Fibroblast of lung (primary cell): Measurements from ENCODE around the gene PRKX. TPM values are rescaled to one million over a fixed set of nuclear protein-coding genes. Genes with fewer than 3 reads are reported as not detected.
"Not testable (repeated sequence)": the region's sequence is repeated elsewhere in the genome, so short reads cannot be mapped to it uniquely, and the experiment has no call there.

ENCODE experiments used
- DNase-seq, 2 donors: peaks; one replicate each; pipeline versions ENCODE4 v3.0.0 to v3.0.0-alpha.2; 2010; ENCODE audit warnings: low read depth in 2 of 2
- H2AFZ ChIP-seq: 2 replicates; pipeline ENCODE4 v1.5.1; 2012; ENCODE audit warnings: low read length, control low read depth, inconsistent platforms
- H3K27ac ChIP-seq: 2 replicates; pipeline ENCODE4 v1.5.1; 2011; ENCODE audit warnings: low read length, control low read depth; ENCODE audit not compliant: insufficient read depth
- H3K27me3 ChIP-seq: 2 replicates; pipeline ENCODE4 v1.5.1; 2011; ENCODE audit warnings: mild to moderate bottlenecking, low read length; ENCODE audit not compliant: control insufficient read depth, insufficient read depth
- H3K36me3 ChIP-seq: 2 replicates; pipeline ENCODE4 v1.5.1; 2011; ENCODE audit warnings: low read length; ENCODE audit not compliant: control insufficient read depth, insufficient read depth
- H3K4me1 ChIP-seq: 2 replicates; pipeline ENCODE4 v1.5.1; 2011; ENCODE audit warnings: low read length; ENCODE audit not compliant: control insufficient read depth, insufficient read depth; ENCODE audit errors: extremely low read depth
- H3K4me2 ChIP-seq: 2 replicates; pipeline ENCODE4 v1.5.1; 2011; ENCODE audit warnings: low read length, control low read depth; ENCODE audit not compliant: insufficient read depth; ENCODE audit errors: extremely low read depth
- H3K4me3 ChIP-seq, 4 experiments: fragments of 200-600 bp in 1 of 4; sonication (generic) in 1 of 4; replicated peaks in 1 of 4; 2 replicates each; pipeline ENCODE4 v1.5.1; 2011 to 2016; ENCODE audit warnings: low read length in 4 of 4, low read depth in 3 of 4, mild to moderate bottlenecking in 3 of 4, control low read depth in 2 of 4, inconsistent platforms in 1 of 4, mixed read lengths in 1 of 4; ENCODE audit not compliant: insufficient read depth in 1 of 4; ENCODE audit errors: control extremely low read depth in 1 of 4
- H3K79me2 ChIP-seq: 2 replicates; pipeline ENCODE4 v1.5.1; 2012; ENCODE audit warnings: mild to moderate bottlenecking, low read length, inconsistent platforms; ENCODE audit not compliant: control insufficient read depth, insufficient read depth
- H3K9ac ChIP-seq: 2 replicates; pipeline ENCODE4 v1.5.1; 2011; ENCODE audit warnings: mild to moderate bottlenecking, low read length, control low read depth; ENCODE audit not compliant: insufficient read depth
- H3K9me3 ChIP-seq: 2 replicates; pipeline ENCODE4 v1.5.1; 2012; ENCODE audit warnings: low read depth, low read length; ENCODE audit not compliant: control insufficient read depth, insufficient read depth
- H4K20me1 ChIP-seq: 2 replicates; pipeline ENCODE4 v1.5.1; 2011; ENCODE audit warnings: low read length; ENCODE audit not compliant: control insufficient read depth, insufficient read depth; ENCODE audit errors: extremely low read depth
- EZH2 ChIP-seq: IDR thresholded peaks from 2 replicates; pipeline ENCODE4 v1.5.1; 2012; ENCODE audit warnings: low read length, control low read depth, mild to moderate bottlenecking; ENCODE audit errors: missing control alignments
- polyA plus RNA-seq, 2 donors: library from polyadenylated mRNA; depleted of rRNA in 1 of 2; stranded (reverse) in 1 of 2; unstranded in 1 of 2; fragments of >200 nt; gene quantifications; 2 replicates each; pipeline ENCODE4 v1.2.1, GENCODE V29; 2011 to 2012; ENCODE audit warnings: missing spikeins in 1 of 2
- total RNA-seq: library from RNA; depleted of rRNA; stranded (reverse); fragments of >200 nt; gene quantifications from 2 replicates; pipeline ENCODE4 v1.2.1, GENCODE V29; 2014
- TF ChIP-seq, protein P1 (sequence below), 2 donors: IDR thresholded peaks in 1 of 2; conservative IDR thresholded peaks in 1 of 2; 1 replicate in 1 of 2; 2 replicates in 1 of 2; pipeline ENCODE4 v1.5.1; 2011 to 2012; ENCODE audit warnings: low read length in 2 of 2, control low read depth in 1 of 2, inconsistent platforms in 1 of 2, low read depth in 1 of 2, mild to moderate bottlenecking in 1 of 2

The PRKX gene
- total and polyA plus RNA-seq, 2 donors (not counting 1 experiment from before 2014, with no cell fraction given), result 11.3 to 19.3 TPM

DNA sequence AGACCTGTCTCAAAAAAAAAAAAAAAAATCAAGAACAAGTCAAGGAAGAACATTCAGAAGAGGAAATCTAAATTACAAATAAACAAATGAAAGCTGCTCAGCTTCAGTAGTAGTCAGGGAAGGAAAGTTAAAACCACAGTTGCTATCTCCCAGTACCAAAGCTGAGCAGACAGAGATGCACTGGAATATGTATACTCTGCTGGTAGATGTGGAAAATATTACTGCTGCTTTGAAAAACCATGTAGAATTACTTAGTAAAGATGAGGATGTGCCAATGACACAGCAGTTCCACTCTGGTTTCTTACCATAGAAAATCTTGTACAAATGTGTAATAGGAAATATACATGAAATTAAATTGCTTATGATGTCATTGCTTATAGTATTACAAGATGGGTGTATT lies 25.1 kb upstream of the PRKX start:
- no peak overlapping the region for H3K4me3 ChIP-seq
- H3K27ac ChIP-seq, result no peak overlapping the region
- H3K9me3 ChIP-seq, result no peaks in the 10 kb centered on the region
- no peaks in the 10 kb centered on the region for H3K79me2 ChIP-seq
- H3K36me3 ChIP-seq, result no peaks in the 10 kb centered on the region
- no peaks in the 10 kb centered on the region for H3K27me3 ChIP-seq
- H3K4me1 ChIP-seq, result no peaks in the 10 kb centered on the region
- H2AFZ ChIP-seq, result no peak overlapping the region
- no peak overlapping the region for H3K9ac ChIP-seq
- TF ChIP-seq, protein P1, sequence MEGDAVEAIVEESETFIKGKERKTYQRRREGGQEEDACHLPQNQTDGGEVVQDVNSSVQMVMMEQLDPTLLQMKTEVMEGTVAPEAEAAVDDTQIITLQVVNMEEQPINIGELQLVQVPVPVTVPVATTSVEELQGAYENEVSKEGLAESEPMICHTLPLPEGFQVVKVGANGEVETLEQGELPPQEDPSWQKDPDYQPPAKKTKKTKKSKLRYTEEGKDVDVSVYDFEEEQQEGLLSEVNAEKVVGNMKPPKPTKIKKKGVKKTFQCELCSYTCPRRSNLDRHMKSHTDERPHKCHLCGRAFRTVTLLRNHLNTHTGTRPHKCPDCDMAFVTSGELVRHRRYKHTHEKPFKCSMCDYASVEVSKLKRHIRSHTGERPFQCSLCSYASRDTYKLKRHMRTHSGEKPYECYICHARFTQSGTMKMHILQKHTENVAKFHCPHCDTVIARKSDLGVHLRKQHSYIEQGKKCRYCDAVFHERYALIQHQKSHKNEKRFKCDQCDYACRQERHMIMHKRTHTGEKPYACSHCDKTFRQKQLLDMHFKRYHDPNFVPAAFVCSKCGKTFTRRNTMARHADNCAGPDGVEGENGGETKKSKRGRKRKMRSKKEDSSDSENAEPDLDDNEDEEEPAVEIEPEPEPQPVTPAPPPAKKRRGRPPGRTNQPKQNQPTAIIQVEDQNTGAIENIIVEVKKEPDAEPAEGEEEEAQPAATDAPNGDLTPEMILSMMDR (conservative IDR thresholded peaks at IDR 0.05 in 1 of 2, IDR thresholded peaks at IDR 0.05 in 1 of 2; ENCODE audit: low read depth in 1 of 2, low read length in 2 of 2), result no peak
- no peak for TF ChIP-seq EZH2
- H4K20me1 ChIP-seq, result no peaks in the 10 kb centered on the region
- H3K4me2 ChIP-seq, result no peak overlapping the region
- no peak for DNase-seq

DNA sequence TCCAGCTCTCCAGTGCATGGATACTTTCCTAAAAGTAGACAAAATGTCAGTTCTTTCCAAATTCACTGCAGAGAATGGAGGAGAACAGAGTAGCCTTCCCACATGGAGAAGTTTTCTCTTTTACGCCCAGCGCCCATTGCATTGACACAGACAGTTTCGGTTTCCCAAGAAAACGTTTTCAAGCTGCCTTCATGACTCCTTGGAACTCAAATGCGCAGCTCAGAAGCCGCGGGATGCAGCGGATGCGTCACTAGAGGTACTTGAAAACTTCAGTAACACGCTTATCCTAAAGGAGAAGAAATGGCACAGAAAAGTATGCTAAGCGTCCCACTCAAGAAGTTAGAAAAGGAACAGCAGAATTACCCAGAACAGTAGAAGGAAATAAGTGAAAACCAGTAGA lies 23.1 kb upstream of the PRKX start:
- DNase-seq, H3K4me1 ChIP-seq, H3K9me3 ChIP-seq, H3K27ac ChIP-seq, H4K20me1 ChIP-seq, H3K27me3 ChIP-seq, H3K36me3 ChIP-seq, H2AFZ ChIP-seq, H3K4me2 ChIP-seq, H3K79me2 ChIP-seq, H3K4me3 ChIP-seq, H3K9ac ChIP-seq: not testable (repeated sequence)

DNA sequence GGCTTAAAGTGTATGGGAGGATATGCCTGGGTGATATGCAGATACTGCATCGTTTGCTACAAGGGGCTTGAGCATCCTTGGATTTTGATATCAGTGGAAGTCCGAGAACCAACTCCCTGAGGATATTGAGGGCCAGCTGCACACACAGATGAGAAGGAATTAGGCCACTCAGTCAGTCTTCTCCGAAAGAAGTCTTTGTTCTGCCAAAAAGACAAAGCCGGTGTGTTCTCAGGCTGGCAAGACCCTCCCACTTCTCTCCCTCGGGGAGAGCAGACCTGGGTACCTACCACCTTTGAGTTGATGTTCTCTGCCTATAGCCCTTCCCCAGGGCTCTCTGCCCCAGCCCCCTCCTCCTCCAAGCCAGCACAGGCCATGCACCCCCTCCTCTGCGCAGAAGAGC lies 22.4 kb upstream of the PRKX start:
- not testable (repeated sequence) for DNase-seq, H3K9ac ChIP-seq, H3K36me3 ChIP-seq, H3K4me1 ChIP-seq, H3K4me2 ChIP-seq, H3K27me3 ChIP-seq, H4K20me1 ChIP-seq, H3K79me2 ChIP-seq, H2AFZ ChIP-seq, H3K9me3 ChIP-seq, H3K27ac ChIP-seq, H3K4me3 ChIP-seq

DNA sequence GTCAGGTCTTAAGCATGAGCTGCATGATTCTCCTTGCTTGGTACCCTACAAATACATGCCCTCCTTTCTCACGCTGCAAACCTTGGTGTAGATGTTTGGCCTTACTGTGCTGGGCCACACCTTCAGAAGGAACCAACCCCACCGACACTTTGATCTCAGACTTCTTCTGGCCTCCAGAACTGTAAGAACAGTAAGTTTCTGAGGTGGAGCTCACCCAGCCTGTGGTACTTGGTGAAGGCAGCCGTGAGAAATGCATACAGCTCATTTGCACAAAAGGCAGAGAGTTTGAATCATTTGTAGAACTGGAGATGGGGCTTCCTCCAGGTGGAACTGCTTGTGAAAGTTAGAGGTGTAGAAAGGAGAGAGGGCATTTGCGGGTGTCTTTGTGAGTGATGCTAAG lies 21.0 kb upstream of the PRKX start:
- not testable (repeated sequence) for H3K4me2 ChIP-seq, H3K4me1 ChIP-seq, H3K9ac ChIP-seq, DNase-seq, H3K27me3 ChIP-seq, H3K27ac ChIP-seq, H3K4me3 ChIP-seq, H3K9me3 ChIP-seq, H3K36me3 ChIP-seq, H2AFZ ChIP-seq, H4K20me1 ChIP-seq, H3K79me2 ChIP-seq
